Activated CD4-positive, alpha-beta memory T cell treated with anti-CD3 and anti-CD28 coated beads, Interleukin-2, amount 10 ng/mL, durations not matched to agents 7 days and 5 days (primary cell): ENCODE results near the gene SLC9A9. TPM values are rescaled to one million over a fixed set of nuclear protein-coding genes. Genes with fewer than 3 reads are reported as not detected.

Experiments used
- CTCF ChIA-PET: fragments of 350-600 bp; sonication (Branson Sonifier 250); formaldehyde crosslinking; loops from one replicate; lab custom pipeline; 2021; ENCODE audit warnings: antibody characterized with exemption, inconsistent platforms; lab: Charles Lee
- POLR2A ChIA-PET: fragments of 350-600 bp; sonication (Branson Sonifier 250); formaldehyde crosslinking; loops from one replicate; lab custom pipeline; 2021; ENCODE audit warnings: antibody characterized with exemption; lab: Charles Lee
- DNase-seq: peaks from one replicate; pipeline ENCODE4 v3.0.0-alpha.2; 2020
- H3K27ac Mint-ChIP-seq: one replicate; pipeline ENCODE4 v1.8.0; 2021; ENCODE audit warnings: mild to moderate bottlenecking, mixed read lengths
- H3K27me3 Mint-ChIP-seq: one replicate; pipeline ENCODE4 v1.8.0; 2021; ENCODE audit warnings: mixed read lengths
- H3K36me3 Mint-ChIP-seq: one replicate; pipeline ENCODE4 v1.8.0; 2021; ENCODE audit warnings: low read depth, mixed read lengths
- H3K4me1 Mint-ChIP-seq: one replicate; pipeline ENCODE4 v1.8.0; 2021; ENCODE audit warnings: mixed read lengths
- H3K4me3 Mint-ChIP-seq: one replicate; pipeline ENCODE4 v1.8.0; 2021; ENCODE audit warnings: mild to moderate bottlenecking, mixed read lengths
- H3K9me3 Mint-ChIP-seq: one replicate; pipeline ENCODE4 v1.8.0; 2021; ENCODE audit warnings: mixed read lengths
- total RNA-seq, 2 experiments: library from RNA; stranded (reverse); gene quantifications; one replicate each; pipeline ENCODE4 v1.2.3, GENCODE V29; 2021

Gene SLC9A9
- total RNA-seq, 2 experiments from 2014 or later = 16.9 to 18.5 TPM

DNA sequence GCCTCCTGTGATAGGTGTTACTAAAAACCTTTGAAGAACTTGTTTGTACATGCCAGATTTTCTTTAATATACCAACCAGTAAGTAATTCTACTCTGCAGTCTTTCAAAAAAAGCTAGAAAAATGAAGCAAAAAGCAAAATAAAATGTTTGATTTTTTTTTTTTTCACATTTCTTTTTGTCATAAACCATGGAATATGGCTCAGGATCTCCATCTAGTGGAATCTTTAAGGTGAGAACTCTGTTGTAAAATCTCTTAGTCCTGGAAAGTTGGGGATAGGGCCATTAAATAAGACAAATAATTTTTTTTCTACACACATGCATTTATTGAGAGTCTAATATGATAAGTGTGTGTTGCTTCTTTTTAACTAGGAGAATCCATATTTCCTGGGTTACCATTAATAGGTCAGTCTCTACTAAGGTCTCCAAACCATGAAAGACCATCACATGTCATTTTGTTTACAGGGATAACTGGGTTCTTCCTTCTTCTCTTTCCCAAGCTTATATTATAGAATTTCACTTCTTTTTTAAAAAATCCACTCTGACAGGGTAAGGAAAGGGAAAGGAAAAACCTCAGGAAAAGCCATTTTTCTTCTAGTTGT lies 84.6 kb downstream of the SLC9A9 start:
- Mint-ChIP-seq H3K27ac (no peak overlapping the region), H3K27me3 (no peaks in the 10 kb centered on the region)
- no peak for DNase-seq

GRCh38 chr3:143757691-143758090 lies 90.6 kb downstream of the SLC9A9 start:
- no peak for DNase-seq
- Mint-ChIP-seq H3K9me3 (peaks cover 2% of the 10 kb centered on the region), H3K36me3 (peaks cover 3% of the 10 kb centered on the region), H3K4me1 (no peaks in the 10 kb centered on the region), H3K4me3 (no peak overlapping the region), H3K27ac (no peak overlapping the region), H3K27me3 (no peaks in the 10 kb centered on the region)
- ChIA-PET CTCF (no interaction called here), POLR2A (no interaction called here)

More for the DNA sequence above, 84.6 kb downstream of the SLC9A9 start:
- Mint-ChIP-seq H3K4me1 (no peaks in the 10 kb centered on the region), H3K4me3 (no peak overlapping the region), H3K9me3 (peaks cover 2% of the 10 kb centered on the region), H3K36me3 (peaks cover 3% of the 10 kb centered on the region)
- ChIA-PET POLR2A (no interaction called here), CTCF (interaction anchor here (0.8 kb wide), 1 partner anchor 15 kb away, joined by 3 read pairs; no protein-coding TSS in a partner anchor)

DNA sequence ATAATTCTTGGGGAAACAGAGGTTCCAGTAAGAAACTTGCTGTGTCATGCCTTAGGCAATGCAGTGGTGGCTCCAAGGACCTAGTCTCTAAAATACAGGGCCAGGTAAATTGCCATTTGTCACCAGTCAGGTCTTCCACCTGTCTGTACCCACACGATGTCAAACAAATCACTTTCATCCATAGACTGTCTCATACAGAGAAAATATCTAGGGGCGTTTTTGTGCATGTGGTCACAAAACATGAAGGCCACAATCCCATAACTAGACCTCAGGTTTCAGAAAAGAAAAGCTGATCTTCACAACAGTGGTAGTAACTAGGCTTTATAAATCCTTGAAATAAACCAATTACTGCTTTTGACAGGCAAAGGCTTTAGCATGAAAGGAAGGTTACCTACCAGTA lies 92.3 kb downstream of the SLC9A9 start:
- POLR2A ChIA-PET = no interaction called here
- peaks cover under 1% of the 10 kb centered on the region for H3K9me3 Mint-ChIP-seq
- H3K36me3 Mint-ChIP-seq = peaks cover 3% of the 10 kb centered on the region
- no peak overlapping the region for H3K27ac Mint-ChIP-seq
- H3K4me3 Mint-ChIP-seq = no peak overlapping the region
- DNase-seq = no peak
- H3K27me3 Mint-ChIP-seq = no peaks in the 10 kb centered on the region
- peaks cover 13% of the 10 kb centered on the region for H3K4me1 Mint-ChIP-seq
- CTCF ChIA-PET = no interaction called here

GRCh38 chr3:143754090-143754489 lies 94.2 kb downstream of the SLC9A9 start:
- no peak overlapping the region for H3K27ac Mint-ChIP-seq
- no peaks in the 10 kb centered on the region for H3K36me3 Mint-ChIP-seq
- no peaks in the 10 kb centered on the region for H3K9me3 Mint-ChIP-seq

DNA sequence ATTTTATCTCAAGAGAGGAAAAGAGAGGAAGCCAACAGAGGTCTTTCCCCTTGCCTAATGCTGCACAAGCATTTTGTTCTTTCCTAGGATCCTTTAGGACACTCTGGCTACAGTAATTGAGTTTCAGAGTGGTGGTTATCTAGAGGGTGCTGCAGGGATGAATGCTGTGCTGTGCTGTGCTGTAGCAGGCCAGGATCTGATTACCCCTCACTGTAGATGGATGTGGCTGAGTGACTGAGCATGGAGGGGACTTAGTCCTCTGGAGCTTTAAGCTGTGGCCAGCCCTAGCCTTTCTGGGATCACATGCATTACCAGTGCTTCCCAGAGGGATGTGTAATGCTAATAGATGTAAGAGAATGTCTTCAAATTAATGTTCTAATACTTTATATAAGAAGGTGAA lies 94.8 kb downstream of the SLC9A9 start:
- Mint-ChIP-seq H3K27me3 (no peaks in the 10 kb centered on the region), H3K27ac (no peak overlapping the region), H3K4me3 (no peak overlapping the region), H3K4me1 (peaks cover 13% of the 10 kb centered on the region), H3K36me3 (no peaks in the 10 kb centered on the region), H3K9me3 (no peaks in the 10 kb centered on the region)
- DNase-seq = no peak
- CTCF ChIA-PET = no interaction called here
- POLR2A ChIA-PET = no interaction called here

More at GRCh38 chr3:143754090-143754489, 94.2 kb downstream of the SLC9A9 start:
- ChIA-PET POLR2A (no interaction called here), CTCF (no interaction called here)
- no peak overlapping the region for H3K4me3 Mint-ChIP-seq
- H3K27me3 Mint-ChIP-seq = no peaks in the 10 kb centered on the region
- H3K4me1 Mint-ChIP-seq = peaks cover 13% of the 10 kb centered on the region
- DNase-seq = no peak

DNA sequence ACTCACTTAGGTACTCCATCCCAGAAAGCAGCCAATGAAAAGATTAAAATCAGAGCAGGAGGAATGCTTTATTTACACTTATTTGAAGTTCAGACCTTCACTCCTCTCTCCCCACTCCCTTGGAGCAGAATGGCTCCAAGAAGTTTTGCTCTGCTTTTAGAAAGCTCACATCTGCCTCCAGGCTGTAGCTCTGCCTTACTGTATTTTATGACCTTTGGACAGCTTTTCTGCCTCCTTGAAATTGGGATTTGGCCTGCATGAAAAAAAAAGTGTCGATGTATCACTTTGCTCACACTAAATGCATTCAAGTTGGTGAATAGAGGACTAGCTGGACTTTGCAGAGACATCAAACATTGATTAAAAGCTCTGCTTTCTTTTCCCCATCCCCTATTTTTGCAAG lies 95.3 kb downstream of the SLC9A9 start:
- no peak for DNase-seq
- H3K9me3 Mint-ChIP-seq = no peaks in the 10 kb centered on the region
- H3K27ac Mint-ChIP-seq = no peak overlapping the region
- H3K27me3 Mint-ChIP-seq = no peaks in the 10 kb centered on the region
- peaks cover 13% of the 10 kb centered on the region for H3K4me1 Mint-ChIP-seq
- H3K36me3 Mint-ChIP-seq = no peaks in the 10 kb centered on the region
- H3K4me3 Mint-ChIP-seq = no peak overlapping the region
- ChIA-PET CTCF (no interaction called here), POLR2A (no interaction called here)

GRCh38 chr3:143751643-143752178 lies 96.6 kb downstream of the SLC9A9 start:
- Mint-ChIP-seq H3K27ac (peak overlapping the region; percentile 78), H3K9me3 (no peaks in the 10 kb centered on the region)

GRCh38 chr3:143750841-143751240 lies 97.4 kb downstream of the SLC9A9 start:
- Mint-ChIP-seq H3K27ac (no peak overlapping the region), H3K36me3 (no peaks in the 10 kb centered on the region), H3K9me3 (no peaks in the 10 kb centered on the region), H3K4me1 (peaks cover 13% of the 10 kb centered on the region), H3K4me3 (no peak overlapping the region), H3K27me3 (no peaks in the 10 kb centered on the region)
- ChIA-PET CTCF (no interaction called here), POLR2A (no interaction called here)
- no peak for DNase-seq

More at GRCh38 chr3:143751643-143752178, 96.6 kb downstream of the SLC9A9 start:
- Mint-ChIP-seq H3K4me1 (peaks cover 13% of the 10 kb centered on the region), H3K27me3 (no peaks in the 10 kb centered on the region), H3K4me3 (peak overlapping the region; percentile 16), H3K36me3 (no peaks in the 10 kb centered on the region)
- DNase-seq = peak; percentile 18
- ChIA-PET CTCF (interaction anchor here (1.2 kb wide), 1 partner anchor 134 kb away, joined by 3 read pairs; no protein-coding TSS in a partner anchor), POLR2A (interaction anchor here (1.0 to 1.6 kb wide), 2 partner anchors 97 to 220 kb away, joined by 3 to 5 read pairs; partner anchors contain the start of genes DIPK2A and SLC9A9)

DNA sequence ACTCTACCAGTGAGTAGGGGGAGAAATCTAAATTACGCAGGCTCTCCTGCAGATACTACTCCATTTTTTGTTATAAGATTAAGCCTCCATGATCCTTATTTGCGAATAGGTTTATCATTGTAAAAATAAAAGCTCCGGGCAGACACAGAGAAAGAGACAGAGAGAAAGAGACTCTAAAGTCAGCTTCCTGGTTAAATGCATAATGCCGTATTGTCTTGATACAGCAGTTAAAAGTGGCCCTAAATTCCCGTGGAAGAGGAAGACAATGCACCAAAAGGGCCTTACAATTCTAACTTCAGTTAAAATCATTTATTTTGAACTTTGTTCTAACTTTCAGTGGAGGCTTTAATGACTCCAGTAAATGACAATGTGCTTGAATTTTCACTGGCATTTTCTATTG lies 98.3 kb downstream of the SLC9A9 start:
- H3K4me1 Mint-ChIP-seq = peaks cover 13% of the 10 kb centered on the region
- H3K4me3 Mint-ChIP-seq = no peak overlapping the region
- POLR2A ChIA-PET = no interaction called here
- no peaks in the 10 kb centered on the region for H3K9me3 Mint-ChIP-seq
- CTCF ChIA-PET = no interaction called here
- no peak overlapping the region for H3K27ac Mint-ChIP-seq
- no peaks in the 10 kb centered on the region for H3K27me3 Mint-ChIP-seq
- DNase-seq = no peak
- no peaks in the 10 kb centered on the region for H3K36me3 Mint-ChIP-seq

- Mint-ChIP-seq H3K27ac (no peak overlapping the region), H3K4me1 (no peaks in the 10 kb centered on the region), H3K9me3 (no peaks in the 10 kb centered on the region), H3K4me3 (no peak overlapping the region), H3K36me3 (no peaks in the 10 kb centered on the region), H3K27me3 (no peaks in the 10 kb centered on the region)
- DNase-seq = no peak
- ChIA-PET POLR2A (no interaction called here), CTCF (no interaction called here)
Measured at GRCh38 chr3:143737065-143737464, 111.2 kb downstream of the SLC9A9 start.

GRCh38 chr3:143736205-143736997 lies 111.9 kb downstream of the SLC9A9 start:
- Mint-ChIP-seq H3K27ac (no peak overlapping the region), H3K9me3 (no peaks in the 10 kb centered on the region), H3K27me3 (no peaks in the 10 kb centered on the region), H3K4me3 (no peak overlapping the region), H3K4me1 (no peaks in the 10 kb centered on the region), H3K36me3 (no peaks in the 10 kb centered on the region)
- ChIA-PET CTCF (no interaction called here), POLR2A (no interaction called here)
- DNase-seq = no peak

DNA sequence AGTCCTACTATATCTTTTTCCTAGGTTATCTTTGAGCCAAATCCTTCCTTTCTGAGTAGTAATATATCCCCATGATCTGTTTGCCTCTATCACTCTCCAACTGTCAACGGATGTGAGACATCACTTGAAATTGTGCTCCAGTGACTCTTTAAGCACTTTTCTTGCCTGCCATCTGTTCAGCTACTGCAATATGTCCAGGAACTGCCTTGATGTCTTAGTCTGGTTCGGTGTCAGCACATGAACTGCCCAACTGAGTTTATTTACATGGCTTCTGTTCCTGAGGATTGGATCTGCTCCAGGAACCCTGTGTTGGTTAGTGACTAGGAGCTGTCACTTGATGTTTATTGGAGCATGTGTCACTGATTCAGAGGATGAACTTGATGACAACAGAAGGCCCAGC lies 116.5 kb downstream of the SLC9A9 start:
- DNase-seq = no peak
- H3K4me3 Mint-ChIP-seq = no peak overlapping the region
- H3K36me3 Mint-ChIP-seq = no peaks in the 10 kb centered on the region
- H3K4me1 Mint-ChIP-seq = no peaks in the 10 kb centered on the region
- H3K9me3 Mint-ChIP-seq = no peaks in the 10 kb centered on the region
- no peaks in the 10 kb centered on the region for H3K27me3 Mint-ChIP-seq
- no peak overlapping the region for H3K27ac Mint-ChIP-seq
- ChIA-PET POLR2A (no interaction called here), CTCF (interaction anchor here (0.9 kb wide), 1 partner anchor 57 kb away, joined by 3 read pairs; no protein-coding TSS in a partner anchor)

DNA sequence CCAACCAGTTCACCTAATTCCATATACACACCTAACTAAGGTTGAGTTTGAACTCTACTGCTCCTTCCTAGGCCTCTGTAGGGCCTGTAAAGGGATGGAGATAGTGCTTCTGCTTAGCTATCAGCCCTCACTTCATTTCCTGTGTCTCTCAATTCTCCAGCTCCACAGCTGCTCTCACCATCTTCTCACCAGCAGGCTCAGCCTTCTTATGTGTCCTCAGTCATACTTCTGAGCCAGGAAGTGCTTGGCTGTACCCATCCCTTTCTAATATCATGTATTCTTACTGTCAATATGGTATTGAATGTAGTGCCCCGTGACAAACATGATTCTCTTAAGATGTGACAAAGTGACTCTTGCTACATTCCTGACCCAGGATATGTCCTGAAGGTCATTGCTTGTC lies 116.9 kb downstream of the SLC9A9 start:
- ChIA-PET CTCF (interaction anchor here (0.9 kb wide), 1 partner anchor 56 kb away, joined by 3 read pairs; no protein-coding TSS in a partner anchor), POLR2A (no interaction called here)
- Mint-ChIP-seq H3K27ac (no peak overlapping the region), H3K4me3 (no peak overlapping the region), H3K4me1 (no peaks in the 10 kb centered on the region), H3K36me3 (no peaks in the 10 kb centered on the region), H3K27me3 (no peaks in the 10 kb centered on the region), H3K9me3 (no peaks in the 10 kb centered on the region)
- DNase-seq = no peak
